Ascending aorta (tissue), 2 donors: Measurements from ENCODE around the gene RXRA. TPM values are rescaled to one million over a fixed set of nuclear protein-coding genes. Genes with fewer than 3 reads are reported as not detected.
A peak's percentile ranks its signal among the peaks of the same experiment; 100 is the strongest.

Experiments used
- DNase-seq, 2 donors: peaks; one replicate each; pipeline ENCODE4 v3.0.0-alpha.2; 2019; ENCODE audit warnings: low spot score in 2 of 2
- H3K27ac ChIP-seq, 2 donors: fragments of 200-600 bp; sonication (generic); one replicate each; pipeline ENCODE4 v1.5.1; 2016 to 2017; ENCODE audit warnings: mild to moderate bottlenecking in 1 of 2
- H3K27me3 ChIP-seq: fragments of 200-600 bp; sonication (generic); one replicate; pipeline ENCODE4 v1.5.1; 2017
- H3K36me3 ChIP-seq, 2 donors: fragments of 200-600 bp; sonication (generic); one replicate each; pipeline ENCODE4 v1.5.1; 2016
- H3K4me1 ChIP-seq, 2 donors: fragments of 200-600 bp; sonication (generic); one replicate each; pipeline ENCODE4 v1.5.1; 2016 to 2017; ENCODE audit warnings: mild to moderate bottlenecking in 1 of 2
- H3K4me3 ChIP-seq, 2 donors: fragments of 200-600 bp; sonication (generic); one replicate each; pipeline ENCODE4 v1.5.1; 2016 to 2017; ENCODE audit warnings: mild to moderate bottlenecking in 1 of 2
- H3K9me3 ChIP-seq, 2 donors: fragments of 200-600 bp; sonication (generic); one replicate each; pipeline ENCODE4 v1.5.1; 2016
- intact Hi-C: fragments of 100-400 bp; cut with DNase I; formaldehyde crosslinking; loops from one replicate; pipeline ENCODE4 v1.15.1; 2023
- total RNA-seq: library from RNA; depleted of rRNA; stranded (reverse); fragments of >200 nt; gene quantifications from one replicate; pipeline ENCODE4 v1.1.0, GENCODE V29; 2016
- TF ChIP-seq, protein P1 (sequence below), 3 experiments: fragments of 200-600 bp in 2 of 3; fragments of 450-650 bp in 1 of 3; sonication (generic) in 2 of 3; IDR thresholded peaks; one replicate each; pipeline ENCODE4 v1.5.1; 2016 to 2019; ENCODE audit warnings: antibody characterized with exemption in 3 of 3, mild to moderate bottlenecking in 1 of 3, moderate library complexity in 1 of 3

The RXRA gene
- total RNA-seq, 1 donor from 2014 or later: 64.1 TPM

DNA sequence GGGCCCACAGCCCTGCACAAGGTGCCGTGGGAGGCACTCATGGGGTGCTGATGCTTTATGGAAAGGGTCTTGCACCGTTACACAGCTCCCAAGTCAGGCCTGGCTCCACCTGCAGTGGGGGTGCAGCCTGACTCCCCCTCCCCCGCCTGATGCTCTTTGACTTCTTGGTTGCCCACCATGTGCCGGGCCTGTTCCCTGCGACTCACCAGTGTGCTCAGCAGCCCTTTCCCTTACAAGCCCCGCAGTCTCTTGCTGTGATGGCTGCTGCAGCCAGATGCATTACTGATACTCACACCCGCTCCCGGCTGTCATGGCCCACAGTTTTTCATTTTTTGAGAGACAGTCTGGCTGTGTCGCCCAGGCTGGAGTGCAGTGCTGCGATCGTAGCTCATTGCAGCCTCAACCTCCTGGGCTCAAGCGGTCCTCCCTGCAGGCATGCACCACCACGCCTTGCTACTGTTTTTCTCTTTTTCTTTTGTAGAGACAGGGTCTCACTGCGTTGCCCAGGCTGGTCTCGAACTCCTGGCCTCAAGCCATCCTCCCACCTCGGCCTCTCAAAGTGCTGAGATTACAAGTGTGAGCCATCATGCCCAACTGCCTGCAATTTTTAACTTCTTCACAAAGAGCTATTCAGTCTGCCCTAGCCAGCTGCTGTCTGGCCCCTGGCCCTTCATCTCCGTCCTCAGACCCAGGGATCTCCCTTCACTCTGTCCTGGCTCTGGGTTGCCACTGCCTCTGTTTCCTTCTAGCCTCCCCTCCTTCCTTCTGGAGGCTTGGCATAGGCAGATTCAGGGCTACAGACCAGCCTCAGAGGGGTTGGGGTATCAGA, 109.5 kb downstream of the RXRA start:
- peaks cover 16 to 35% of the 10 kb centered on the region in 2 donors for H3K4me1 ChIP-seq
- no peak for DNase-seq
- peak overlapping the region; percentile 59 to 94 for H3K27ac ChIP-seq
- H3K36me3 ChIP-seq: peaks cover 20 to 35% of the 10 kb centered on the region in 2 donors
- H3K9me3 ChIP-seq: no peaks in the 10 kb centered on the region
- intact Hi-C loops: loop anchor here (1.0 kb wide), 1 partner anchor 28 kb away; no protein-coding TSS in a partner anchor
- H3K27me3 ChIP-seq: no peaks in the 10 kb centered on the region
- peak overlapping the region in 1 of 2 donors; percentile 52 for H3K4me3 ChIP-seq
- TF ChIP-seq, protein P1, sequence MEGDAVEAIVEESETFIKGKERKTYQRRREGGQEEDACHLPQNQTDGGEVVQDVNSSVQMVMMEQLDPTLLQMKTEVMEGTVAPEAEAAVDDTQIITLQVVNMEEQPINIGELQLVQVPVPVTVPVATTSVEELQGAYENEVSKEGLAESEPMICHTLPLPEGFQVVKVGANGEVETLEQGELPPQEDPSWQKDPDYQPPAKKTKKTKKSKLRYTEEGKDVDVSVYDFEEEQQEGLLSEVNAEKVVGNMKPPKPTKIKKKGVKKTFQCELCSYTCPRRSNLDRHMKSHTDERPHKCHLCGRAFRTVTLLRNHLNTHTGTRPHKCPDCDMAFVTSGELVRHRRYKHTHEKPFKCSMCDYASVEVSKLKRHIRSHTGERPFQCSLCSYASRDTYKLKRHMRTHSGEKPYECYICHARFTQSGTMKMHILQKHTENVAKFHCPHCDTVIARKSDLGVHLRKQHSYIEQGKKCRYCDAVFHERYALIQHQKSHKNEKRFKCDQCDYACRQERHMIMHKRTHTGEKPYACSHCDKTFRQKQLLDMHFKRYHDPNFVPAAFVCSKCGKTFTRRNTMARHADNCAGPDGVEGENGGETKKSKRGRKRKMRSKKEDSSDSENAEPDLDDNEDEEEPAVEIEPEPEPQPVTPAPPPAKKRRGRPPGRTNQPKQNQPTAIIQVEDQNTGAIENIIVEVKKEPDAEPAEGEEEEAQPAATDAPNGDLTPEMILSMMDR (IDR thresholded peaks at IDR 0.05): no peak

DNA sequence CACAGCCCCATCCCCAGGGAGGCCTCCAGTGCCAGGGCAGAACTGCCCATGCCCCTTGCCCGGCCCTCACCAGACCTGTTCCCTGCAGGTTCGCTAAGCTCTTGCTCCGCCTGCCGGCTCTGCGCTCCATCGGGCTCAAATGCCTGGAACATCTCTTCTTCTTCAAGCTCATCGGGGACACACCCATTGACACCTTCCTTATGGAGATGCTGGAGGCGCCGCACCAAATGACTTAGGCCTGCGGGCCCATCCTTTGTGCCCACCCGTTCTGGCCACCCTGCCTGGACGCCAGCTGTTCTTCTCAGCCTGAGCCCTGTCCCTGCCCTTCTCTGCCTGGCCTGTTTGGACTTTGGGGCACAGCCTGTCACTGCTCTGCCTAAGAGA, 110.1 kb downstream of the RXRA start:
- intact Hi-C loops: no loop called here
- H3K4me1 ChIP-seq: peaks cover 16 to 35% of the 10 kb centered on the region in 2 donors
- no peak overlapping the region for H3K4me3 ChIP-seq
- H3K27me3 ChIP-seq: no peaks in the 10 kb centered on the region
- no peaks in the 10 kb centered on the region for H3K9me3 ChIP-seq
- TF ChIP-seq, protein P1 (IDR thresholded peaks at IDR 0.05): no peak
- no peak for DNase-seq
- H3K27ac ChIP-seq: peak overlapping the region in 1 of 2 donors; percentile 59
- peaks cover 20 to 33% of the 10 kb centered on the region in 2 donors for H3K36me3 ChIP-seq

DNA sequence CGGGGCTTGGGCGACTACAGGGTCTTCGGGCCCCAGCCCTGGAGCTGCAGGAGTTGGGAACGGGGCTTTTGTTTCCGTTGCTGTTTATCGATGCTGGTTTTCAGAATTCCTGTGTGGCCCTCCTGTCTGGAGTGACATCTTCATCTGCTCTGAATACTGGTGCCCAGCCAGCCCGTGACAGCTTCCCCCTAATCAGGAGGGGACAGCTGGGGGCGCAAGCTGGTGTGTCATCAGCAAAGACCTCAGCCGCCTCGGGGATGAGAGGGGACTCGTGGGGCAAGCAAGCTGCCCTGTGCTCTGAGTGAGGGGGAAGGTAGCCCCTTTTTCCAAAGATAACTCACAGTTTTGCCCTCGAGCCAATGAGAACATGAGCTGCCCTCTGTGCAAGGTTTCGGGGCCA, 110.7 kb downstream of the RXRA start:
- Histone ChIP-seq H3K4me3 (no peak overlapping the region), H3K9me3 (no peaks in the 10 kb centered on the region), H3K36me3 (peaks cover 15 to 33% of the 10 kb centered on the region in 2 donors), H3K27ac (no peak overlapping the region), H3K4me1 (peaks cover 17 to 34% of the 10 kb centered on the region in 2 donors), H3K27me3 (no peaks in the 10 kb centered on the region)
- DNase-seq: no peak
- intact Hi-C loops: no loop called here
- TF ChIP-seq, protein P1 (IDR thresholded peaks at IDR 0.05): no peak

GRCh38 chr9:134437403-134438194, 111.3 kb downstream of the RXRA start:
- H3K4me3 ChIP-seq: no peak overlapping the region
- H3K27ac ChIP-seq: peak overlapping the region in 1 of 2 donors; percentile 3
- DNase-seq: no peak
- H3K4me1 ChIP-seq: peaks cover 20 to 33% of the 10 kb centered on the region in 2 donors
- intact Hi-C loops: no loop called here
- TF ChIP-seq, protein P1 (IDR thresholded peaks at IDR 0.05): no peak
- H3K9me3 ChIP-seq: no peaks in the 10 kb centered on the region
- no peaks in the 10 kb centered on the region for H3K27me3 ChIP-seq
- peaks cover 15 to 33% of the 10 kb centered on the region in 2 donors for H3K36me3 ChIP-seq

- H3K36me3 ChIP-seq: peaks cover 15 to 33% of the 10 kb centered on the region in 2 donors
- no peaks in the 10 kb centered on the region for H3K9me3 ChIP-seq
- H3K4me3 ChIP-seq: no peak overlapping the region
- intact Hi-C loops: no loop called here
- peaks cover 19 to 32% of the 10 kb centered on the region in 2 donors for H3K4me1 ChIP-seq
- H3K27ac ChIP-seq: peak overlapping the region in 1 of 2 donors; percentile 3
- no peak for DNase-seq
- TF ChIP-seq, protein P1 (IDR thresholded peaks at IDR 0.05): no peak
- no peaks in the 10 kb centered on the region for H3K27me3 ChIP-seq
Measured at GRCh38 chr9:134438195-134438788, 112.0 kb downstream of the RXRA start.
